ENCODE data around the gene ZNF526.
"Not testable (repeated sequence)": the region's sequence is repeated elsewhere in the genome, so short reads cannot be mapped to it uniquely, and the experiment has no call there.

The ZNF526 gene

DNA sequence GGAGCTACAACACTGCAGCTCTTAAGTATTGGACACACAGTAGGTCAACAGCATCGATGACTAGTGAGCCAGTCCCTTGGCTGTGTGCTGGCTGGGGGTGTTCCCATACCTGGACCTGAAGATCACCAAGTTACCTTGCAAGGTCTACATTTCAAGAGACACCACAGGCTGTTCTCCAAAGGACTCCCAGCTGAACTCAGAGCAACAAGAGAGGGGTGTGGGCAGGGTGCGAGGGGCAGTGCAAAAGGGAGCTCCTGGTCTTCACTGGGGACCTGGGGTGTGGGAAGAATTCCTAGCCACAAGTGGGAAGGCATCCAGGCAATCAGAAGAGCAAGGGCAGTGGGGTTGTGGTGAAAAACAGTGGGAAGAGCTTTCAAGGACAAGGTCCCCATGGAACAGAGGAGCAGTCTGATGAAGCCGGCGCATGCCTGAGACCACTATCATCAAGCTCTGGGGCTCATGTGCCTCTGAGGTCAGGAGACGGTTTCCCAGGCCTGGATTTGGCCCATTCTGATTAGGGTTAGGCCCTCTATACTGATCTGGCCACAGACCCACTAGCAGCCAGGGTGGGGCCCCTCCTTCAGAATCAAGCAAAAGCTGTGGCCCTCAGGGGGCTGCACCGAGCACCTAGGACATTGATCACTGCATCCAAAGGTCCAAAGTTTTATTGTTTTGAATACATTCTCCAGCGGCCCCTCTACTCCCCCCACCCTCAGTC, 27.0 kb downstream of the ZNF526 start:
- no peak for DNase-seq (ENCODE audit: low read depth)

GRCh38 chr19:42247640-42248199, 27.6 kb downstream of the ZNF526 start:
- no peak for DNase-seq (ENCODE audit: low read depth)

- DNase-seq (ENCODE audit: low read depth) = no peak
Measured at GRCh38 chr19:42248270-42249148, 28.4 kb downstream of the ZNF526 start.

DNA sequence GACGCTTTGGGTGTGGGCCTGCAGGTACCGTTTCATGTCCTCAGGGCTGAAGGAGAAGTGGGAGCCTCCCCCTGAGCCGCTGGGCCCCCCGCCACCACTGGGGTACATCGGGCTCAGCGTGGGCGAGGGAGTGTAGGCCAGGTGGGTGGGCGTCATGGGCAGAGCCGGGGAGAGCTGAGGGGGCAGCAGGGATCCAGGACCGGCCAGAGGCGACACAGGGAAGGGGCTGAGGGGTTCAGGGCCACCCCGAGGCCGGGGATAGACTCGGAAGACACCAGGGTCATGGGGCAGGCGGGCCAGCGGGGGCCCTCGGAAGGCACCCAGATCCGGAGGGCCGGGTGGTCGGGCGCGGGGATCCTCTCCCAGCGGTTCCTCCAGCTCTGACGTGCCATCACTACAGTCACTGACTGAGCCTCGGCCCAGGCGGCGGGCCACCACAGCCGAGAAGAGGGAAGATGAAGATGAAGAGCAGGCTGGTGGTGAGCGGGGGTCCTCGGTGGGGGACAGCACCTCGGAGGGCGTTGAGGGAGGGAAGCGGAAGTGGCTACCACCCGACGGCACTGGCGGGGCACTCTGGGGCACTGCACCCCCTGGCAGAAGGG, 29.1 kb downstream of the ZNF526 start:
- DNase-seq (ENCODE audit: low read depth) = no peak

GRCh38 chr19:42249769-42250168, 29.7 kb downstream of the ZNF526 start:
- DNase-seq (ENCODE audit: low read depth) = no peak

DNA sequence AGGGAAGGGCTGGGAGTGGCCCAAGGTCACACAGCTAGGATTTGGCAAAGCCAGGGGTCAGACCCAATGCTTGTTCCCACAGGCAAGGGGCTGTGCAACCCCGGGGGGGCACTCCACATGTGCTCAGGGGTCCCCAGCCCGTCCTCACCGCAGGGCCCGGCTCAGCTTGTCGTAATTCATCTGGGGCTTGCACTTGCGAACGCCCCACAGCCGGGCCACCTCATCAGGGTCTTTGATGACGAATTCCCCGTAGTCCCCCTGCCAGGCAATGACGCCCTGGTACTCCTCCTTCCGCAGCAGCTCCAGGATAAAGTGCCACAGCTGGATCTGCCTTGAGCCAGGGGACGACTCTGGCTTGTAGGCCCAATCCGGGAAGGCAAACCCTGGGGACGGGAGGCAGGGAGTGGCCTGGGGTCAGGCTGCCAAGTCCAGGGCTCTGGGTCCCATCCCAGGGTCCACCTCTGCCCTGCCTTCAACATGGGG, 30.1 kb downstream of the ZNF526 start:
- DNase-seq (ENCODE audit: low read depth) = no peak

- peak; percentile 49 for DNase-seq (ENCODE audit: low read depth)
Measured at GRCh38 chr19:42250666-42251531, 30.8 kb downstream of the ZNF526 start.

DNA sequence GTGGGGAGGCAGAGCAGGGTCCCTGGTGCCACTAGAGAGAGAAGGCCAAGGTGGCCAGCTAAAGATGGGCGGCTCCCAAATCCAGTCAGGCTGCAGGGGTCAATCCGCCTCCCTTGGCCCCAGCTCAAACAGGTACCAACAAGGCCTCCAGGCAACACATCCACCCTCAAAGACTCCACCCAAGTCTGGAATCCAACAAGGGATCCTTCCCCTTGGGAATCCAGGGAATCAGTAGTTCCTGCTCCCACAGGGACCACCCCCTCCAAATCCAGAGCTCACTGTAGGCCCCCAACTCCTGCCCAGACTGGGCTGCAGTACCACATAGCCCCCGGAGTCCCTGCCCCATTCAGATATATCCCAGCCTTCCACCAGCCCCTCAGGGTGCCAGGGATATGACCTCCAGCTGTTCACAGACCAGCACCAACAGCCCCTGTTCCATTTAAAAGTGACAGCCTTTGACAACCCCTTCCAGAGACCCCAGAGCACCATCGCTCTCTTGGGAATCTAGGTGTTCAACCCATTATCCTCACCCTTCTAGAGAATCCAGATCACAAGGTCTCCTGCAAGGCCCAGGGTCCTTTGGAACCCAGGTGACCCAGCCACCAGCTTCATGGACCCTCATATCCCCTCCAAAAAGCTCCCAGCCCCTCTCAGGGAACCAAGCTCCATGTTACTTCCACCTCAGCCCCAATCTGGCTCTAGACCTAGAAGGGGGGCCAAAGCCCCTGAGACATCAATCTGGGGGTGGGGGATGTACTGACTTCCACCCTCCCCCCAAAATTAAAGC, 31.7 kb downstream of the ZNF526 start:
- DNase-seq (ENCODE audit: low read depth) = no peak

GRCh38 chr19:42252365-42253244, 32.5 kb downstream of the ZNF526 start:
- DNase-seq (ENCODE audit: low read depth) = peak; percentile 76

DNA sequence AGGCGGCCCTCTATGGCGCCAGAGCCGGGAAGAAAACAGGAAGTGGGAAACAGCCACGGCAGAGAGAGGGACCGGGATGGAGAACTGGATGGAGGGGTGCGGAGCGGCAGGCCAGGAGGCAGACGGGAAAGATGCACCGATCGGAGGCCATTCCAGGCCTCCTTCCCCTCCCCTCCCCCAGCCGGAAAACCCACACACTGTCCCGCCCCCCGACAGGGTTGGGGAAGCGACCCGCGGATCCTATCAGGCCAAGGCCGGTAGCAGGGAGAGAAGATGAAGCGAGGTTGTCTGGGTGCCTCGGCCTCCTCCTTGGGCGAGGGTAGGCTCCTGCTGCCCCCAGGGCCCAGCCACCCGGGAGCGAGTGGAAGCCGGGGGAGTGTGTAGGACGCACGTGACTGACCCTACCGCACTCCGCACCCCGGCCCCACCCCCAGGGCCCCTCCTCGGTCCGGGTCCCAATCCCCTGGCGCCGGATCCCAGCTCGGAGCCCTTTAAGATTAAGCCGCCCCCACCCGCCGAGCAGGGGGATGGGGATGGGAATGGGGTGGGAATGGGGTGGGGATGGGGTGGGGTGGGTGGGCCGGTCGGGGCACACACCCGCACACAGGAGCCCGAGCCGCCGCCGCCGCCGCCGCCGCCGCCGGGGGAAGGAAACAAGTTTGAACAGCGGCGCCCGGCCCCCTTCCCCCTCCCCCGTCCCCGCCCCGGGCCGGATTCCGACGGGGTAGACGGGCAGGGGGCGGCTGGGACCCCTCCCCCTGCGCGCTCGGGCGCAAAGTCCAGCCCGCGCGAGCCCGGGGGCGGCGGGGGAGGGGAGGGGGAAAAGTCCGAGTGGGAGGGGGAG, 33.4 kb downstream of the ZNF526 start:
- peak; percentile 68 for DNase-seq (ENCODE audit: low read depth)

GRCh38 chr19:42254089-42254849, 34.2 kb downstream of the ZNF526 start:
- peak; percentile 69 for DNase-seq (ENCODE audit: low read depth)

DNA sequence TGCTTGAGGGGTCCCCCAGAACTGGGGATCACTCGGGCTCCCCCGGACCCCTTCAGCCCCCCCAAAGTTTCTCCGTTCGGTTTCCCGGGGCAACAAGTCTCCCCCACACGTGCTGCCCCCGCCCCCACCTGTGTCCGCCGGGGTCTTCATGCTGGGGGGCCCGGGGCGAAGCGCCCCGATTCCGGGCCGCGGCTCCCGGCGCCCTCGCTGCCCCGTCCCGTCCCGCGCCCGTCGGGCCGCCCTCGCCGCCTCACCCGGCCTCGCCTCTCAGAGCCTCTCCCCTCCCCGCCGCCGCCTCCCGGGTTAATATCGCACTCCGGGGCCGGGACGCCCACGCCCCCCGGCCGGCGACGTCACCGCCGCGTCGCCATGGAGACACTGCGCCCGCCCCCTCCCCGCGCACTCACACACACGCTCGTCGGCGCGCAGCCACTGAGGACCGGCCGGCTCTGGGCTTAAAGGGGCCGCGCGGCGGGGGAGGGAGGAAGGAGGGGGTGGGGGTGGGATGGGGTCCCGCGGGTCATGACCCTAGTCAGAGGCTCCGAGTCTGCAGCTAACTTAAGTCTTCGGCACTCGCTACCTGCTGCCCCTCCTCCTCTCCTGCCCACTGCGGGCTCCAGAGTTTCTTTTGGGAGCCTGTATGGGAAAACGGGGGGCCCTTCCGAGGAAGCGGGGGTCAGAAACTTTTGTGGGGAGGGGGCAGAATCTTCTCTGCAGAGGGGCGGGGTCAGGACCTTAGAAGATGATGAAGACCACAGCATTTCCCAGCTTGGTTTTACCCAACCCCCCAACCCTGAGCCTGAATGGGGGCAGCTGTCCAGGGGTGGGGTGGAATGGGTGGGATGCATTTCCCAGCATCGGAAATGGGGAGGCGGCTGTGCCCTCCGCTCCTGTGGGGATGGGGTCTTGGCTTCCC, 35.0 kb downstream of the ZNF526 start, which contains the start of gene ERF:
Gene ERF (minus strand): TSS at position 279 of the 916 bp plus-strand sequence. CDS start 129 bp downstream, at position 150.
- DNase-seq (ENCODE audit: low read depth) = peak; percentile 90

DNA sequence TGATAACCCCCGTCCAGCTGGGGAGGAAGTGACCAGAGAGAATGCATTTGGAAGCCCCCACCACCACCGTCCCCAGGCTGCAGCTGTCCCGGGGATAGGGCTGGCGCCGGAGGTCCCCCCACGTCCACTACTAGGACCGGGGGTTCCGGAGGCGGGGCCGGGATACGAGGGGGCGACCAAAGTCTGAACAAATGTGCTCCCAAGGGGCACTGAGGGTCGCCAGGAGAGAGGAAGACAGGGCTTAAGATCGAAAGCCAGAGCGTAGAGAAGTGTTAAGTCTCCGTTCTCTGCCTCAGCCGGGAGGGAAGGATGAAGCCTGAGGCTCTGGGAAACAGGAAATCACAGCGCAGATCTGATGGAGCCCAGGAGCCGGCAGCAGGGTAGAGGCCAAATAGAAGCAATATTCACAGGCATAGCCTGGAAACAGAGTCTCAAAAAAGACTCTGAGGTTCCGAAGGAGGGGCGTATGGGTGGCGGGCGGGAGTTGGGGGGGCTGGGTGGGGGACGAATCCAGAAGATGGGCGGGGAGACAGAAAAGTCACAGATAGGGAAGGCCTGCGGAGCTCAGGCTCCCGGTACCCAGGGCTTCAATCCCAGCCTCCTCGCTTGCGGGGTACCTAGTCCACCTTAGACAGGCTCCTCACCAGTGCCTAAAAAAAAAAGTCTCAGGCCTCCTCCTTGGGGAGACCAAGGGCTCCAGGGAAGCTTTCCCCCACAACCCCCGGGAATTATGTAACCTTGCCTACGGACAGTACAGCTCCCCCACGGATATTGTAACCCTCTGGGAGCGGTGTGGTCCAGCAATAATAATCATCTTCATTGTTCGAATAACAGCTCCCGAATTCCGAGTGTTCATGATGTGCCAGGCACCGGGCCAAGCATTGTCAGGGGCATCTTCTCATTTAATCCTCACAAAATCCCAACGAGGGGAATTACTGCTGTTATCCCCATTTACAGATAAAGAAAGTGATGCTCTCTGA, 35.9 kb downstream of the ZNF526 start:
- peak; percentile 72 for DNase-seq (ENCODE audit: low read depth)

- DNase-seq (ENCODE audit: low read depth) = not testable (repeated sequence)
Measured at GRCh38 chr19:42257842-42258241, 37.7 kb downstream of the ZNF526 start.

GRCh38 chr19:42261763-42262162, 41.7 kb downstream of the ZNF526 start:
- DNase-seq (ENCODE audit: low read depth) = peak; percentile 15

Data from ELR (cell line).